GDM1 (cell line): ENCODE results near the gene VWA1.
"Not testable (repeated sequence)": the region's sequence is repeated elsewhere in the genome, so short reads cannot be mapped to it uniquely, and the experiment has no call there.

Experiments used
- DNase-seq: peaks from one replicate; lab custom pipeline; 2025; lab: John Stamatoyannopoulos, UW

VWA1 gene

DNA sequence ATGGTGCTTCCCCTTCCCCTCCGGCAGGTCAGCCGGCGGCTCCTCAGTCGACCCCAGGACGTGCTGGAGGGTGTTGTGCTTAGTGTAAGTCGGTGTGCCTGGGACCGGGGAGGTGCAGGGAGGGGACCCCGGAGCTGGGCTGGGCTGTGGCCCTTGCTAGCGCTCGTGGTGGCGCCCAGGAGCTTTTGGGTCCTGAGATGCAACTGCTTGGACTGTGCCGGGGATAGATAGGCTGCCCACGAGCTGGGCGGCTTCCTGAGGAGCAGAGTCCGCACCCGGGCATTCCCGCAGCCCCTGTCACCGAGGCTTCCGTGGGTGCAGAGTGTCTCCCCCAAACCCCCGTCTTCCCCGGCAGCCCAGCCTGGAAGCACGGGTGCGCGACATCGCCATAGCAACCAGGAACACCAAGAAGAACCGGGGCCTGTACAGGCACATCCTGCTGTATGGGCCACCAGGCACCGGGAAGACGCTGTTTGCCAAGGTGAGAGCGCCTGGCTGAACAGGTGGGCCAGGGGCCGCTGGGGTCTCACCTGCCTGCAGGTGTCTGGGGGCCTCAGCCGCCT lies 50.3 kb downstream of the VWA1 start:
- not testable (repeated sequence) for DNase-seq

DNA sequence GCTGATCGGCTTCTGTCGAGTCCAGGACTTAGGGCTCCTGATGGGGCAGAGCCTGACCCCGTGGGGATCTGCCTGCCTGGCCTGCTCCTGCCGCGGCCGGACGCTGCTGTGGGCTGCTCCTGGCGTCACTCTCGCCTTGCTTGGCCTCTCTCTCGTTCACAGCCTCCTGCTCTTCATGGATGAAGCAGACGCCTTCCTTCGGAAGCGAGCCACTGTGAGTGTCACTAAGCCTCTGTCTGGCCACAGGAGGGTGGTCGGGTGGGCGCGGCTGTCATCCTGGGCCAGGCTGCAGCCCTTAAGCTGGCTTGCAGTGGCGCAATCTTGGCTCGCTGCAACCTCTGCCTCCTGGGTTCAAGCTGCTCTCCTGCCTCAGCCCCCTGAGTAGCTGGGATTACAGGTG lies 52.2 kb downstream of the VWA1 start:
- no peak for DNase-seq

DNA sequence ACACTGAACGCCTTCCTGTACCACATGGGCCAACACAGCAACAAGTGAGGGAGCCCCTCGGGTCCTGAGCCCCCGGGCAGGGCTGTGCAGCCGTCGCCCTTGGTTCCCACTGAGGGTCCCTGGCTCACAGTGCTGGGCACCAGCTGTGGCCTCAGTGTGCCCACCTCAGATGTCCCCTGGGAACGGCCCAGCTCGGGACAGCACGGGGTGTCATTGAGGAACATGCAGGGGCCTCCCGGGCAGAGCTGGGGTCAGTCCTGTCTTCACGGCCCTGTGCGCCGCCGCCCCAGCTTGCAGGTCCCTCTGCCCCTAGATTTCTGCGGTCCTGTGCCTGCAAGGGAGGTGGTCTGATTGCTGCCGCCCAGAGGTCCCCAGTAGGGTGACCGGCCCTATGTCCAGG lies 53.7 kb downstream of the VWA1 start:
- DNase-seq, result no peak

DNA sequence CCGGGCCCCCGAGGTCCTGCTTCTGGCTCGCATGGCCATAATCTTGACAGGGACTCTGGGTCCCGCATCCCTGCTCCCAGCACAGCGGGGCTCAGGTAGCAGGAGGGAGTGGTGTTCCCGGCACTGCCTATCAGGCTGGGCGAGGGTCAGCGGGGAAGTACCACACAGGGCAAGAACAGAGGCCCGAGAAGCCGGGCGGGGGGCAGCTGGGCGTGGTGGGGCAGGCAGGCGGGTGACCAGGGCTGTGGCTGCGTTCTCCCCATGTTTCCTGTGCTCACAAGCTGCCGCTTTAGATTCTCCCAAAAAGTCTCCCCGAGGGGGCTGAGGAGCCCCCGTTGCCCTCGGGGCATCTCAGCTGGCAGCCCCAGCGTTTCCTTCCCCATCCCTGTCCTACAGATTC lies 54.4 kb downstream of the VWA1 start:
- no peak for DNase-seq

DNA sequence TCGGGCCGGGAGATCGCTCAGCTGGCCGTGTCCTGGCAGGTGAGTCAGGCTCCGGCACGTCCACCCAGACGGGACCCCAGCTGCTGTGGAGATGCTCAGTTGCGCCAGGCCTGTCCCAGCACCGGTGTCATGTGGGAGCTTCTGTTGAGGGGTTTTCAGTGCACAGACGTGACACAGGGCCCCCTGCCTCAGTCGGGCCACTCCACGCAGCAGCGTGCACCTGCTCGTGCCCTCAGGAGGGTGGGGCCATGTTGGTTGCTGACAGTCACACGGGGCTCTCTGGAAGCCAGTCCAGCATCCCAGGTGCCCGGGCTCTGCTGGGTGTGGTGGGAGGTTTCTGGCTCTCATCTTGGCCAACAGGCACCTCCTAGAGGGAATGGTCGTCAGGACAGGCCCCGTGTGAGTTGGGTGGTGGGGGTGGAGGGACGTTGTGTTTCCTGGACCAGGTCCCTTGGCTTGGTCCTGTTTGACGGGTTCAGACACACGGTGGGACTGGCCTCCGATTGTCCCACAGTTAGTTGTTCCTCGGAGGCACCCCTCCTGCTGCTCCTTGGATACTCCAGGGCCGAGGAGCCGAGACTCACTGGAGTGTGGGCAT lies 55.2 kb downstream of the VWA1 start:
- no peak for DNase-seq

DNA sequence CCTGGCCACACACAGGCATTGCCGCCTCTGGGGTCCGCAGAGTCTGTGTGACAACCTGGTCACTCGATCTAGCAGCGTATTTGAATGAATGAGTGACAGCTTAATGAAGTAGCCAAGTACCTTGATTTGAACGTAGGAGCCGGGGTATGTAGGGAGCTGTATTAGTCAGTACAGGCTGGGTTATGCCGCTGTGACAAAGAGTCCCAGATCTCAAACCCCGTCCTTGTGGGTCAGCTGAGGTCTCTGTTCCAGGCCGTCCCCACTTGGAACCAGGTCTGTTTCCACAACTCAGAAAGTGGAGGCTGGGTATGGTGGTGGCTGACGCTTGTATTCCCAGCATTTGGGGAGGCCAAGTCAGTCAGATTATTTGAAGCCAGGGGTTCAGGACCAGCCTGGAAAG lies 56.1 kb downstream of the VWA1 start:
- no peak for DNase-seq
